ENCODE measurements around the gene ZKSCAN4. TPM values are rescaled to one million over a fixed set of nuclear protein-coding genes. Genes with fewer than 3 reads are reported as not detected.

ZKSCAN4 gene
- total RNA-seq, 1 experiment from 2014 or later = 7.3 TPM

GRCh38 chr6:28281288-28282064 is 29.4 kb upstream of the ZKSCAN4 start, which contains the start of gene PGBD1 (continued):
- no peak for TF ChIP-seq ZNF532 (CRISPR knock-in tag; IDR thresholded peaks at IDR 0.05; ENCODE audit: borderline replicate concordance)
- TF ChIP-seq PRDM15 (CRISPR knock-in tag; IDR thresholded peaks at IDR 0.05) = no peak
- peak; percentile 58; the same call in 1 of the 2 replicates for TF ChIP-seq MYBL2 (CRISPR knock-in tag; IDR thresholded peaks at IDR 0.05)
- TF ChIP-seq AFF4 (CRISPR knock-in tag; IDR thresholded peaks at IDR 0.05; ENCODE audit: borderline replicate concordance) = no peak
- no peak for TF ChIP-seq ATF3 (CRISPR knock-in tag; conservative IDR thresholded peaks at IDR 0.05)

- no peaks in the 10 kb centered on the region for H3K9me3 Mint-ChIP-seq
- no peak for TF ChIP-seq MAX (CRISPR knock-in tag; IDR thresholded peaks at IDR 0.05)
- TF ChIP-seq E2F1 (CRISPR knock-in tag; IDR thresholded peaks at IDR 0.05) = no peak
- no peak for TF ChIP-seq FOXP4 (CRISPR knock-in tag; IDR thresholded peaks at IDR 0.05)
- no peak for TF ChIP-seq SP1 (CRISPR knock-in tag; conservative IDR thresholded peaks at IDR 0.05)
- no peak for TF ChIP-seq ZNF219 (CRISPR knock-in tag; IDR thresholded peaks at IDR 0.05; ENCODE audit: borderline replicate concordance)
- no peak for TF ChIP-seq ZNF425 (CRISPR knock-in tag; conservative IDR thresholded peaks at IDR 0.05)
- TF ChIP-seq E2F4 (CRISPR knock-in tag; IDR thresholded peaks at IDR 0.05; ENCODE audit: borderline replicate concordance, low read depth) = no peak
These were observed 28.7 kb upstream of the ZKSCAN4 start for GRCh38 chr6:28280595-28281287.

More at GRCh38 chr6:28280595-28281287, 28.7 kb upstream of the ZKSCAN4 start:
- CTCF ChIA-PET = interaction anchor here (1.1 to 1.9 kb wide), 3 partner anchors 14 to 76 kb away, joined by 4 to 26 read pairs (median 8); partner anchors contain the start of gene ZSCAN26
- Mint-ChIP-seq H3K4me1 (peaks cover 14% of the 10 kb centered on the region), H3K4me3 (peak overlapping the region; percentile 97), H3K27ac (no peak overlapping the region), H3K36me3 (peaks cover 16% of the 10 kb centered on the region), H3K27me3 (ENCODE audit: low read depth) (peaks cover 4% of the 10 kb centered on the region; the same call in 1 of the 2 replicates)
- POLR2A ChIA-PET = interaction anchor here (0.6 to 1.6 kb wide), 5 partner anchors 13 to 157 kb away, joined by 3 to 10 read pairs (median 3); partner anchors contain the start of genes ZSCAN16 and ZSCAN26
- no peak for ATAC-seq
- DNase-seq (ENCODE audit: low spot score) = no peak
